ENCODE measurements around the gene PDSS1.

DNA sequence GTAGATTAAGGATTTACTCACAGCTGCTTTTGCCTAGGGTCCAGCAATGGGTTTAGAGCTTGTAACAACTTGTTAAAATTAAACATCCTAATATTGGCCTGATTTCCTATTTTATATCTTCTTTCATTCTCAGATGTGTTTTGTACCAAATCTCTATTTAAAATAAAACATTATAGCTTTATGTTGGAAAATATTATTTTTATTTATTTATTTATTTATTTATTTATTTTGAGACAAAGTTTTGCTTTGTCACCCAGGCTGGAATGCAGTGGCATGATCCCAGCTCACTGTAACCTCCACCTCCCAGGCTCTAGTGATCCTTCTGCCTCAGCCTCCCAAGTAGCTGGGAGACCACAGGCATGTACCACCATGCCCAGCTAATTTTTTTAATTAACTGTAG lies 17.9 kb upstream of the PDSS1 start:
- TF ChIP-seq POLR2A (IDR thresholded peaks at IDR 0.05) (no peak), POLR2AphosphoS5 (IDR thresholded peaks at IDR 0.05) (no peak), EP300 (IDR thresholded peaks at IDR 0.05) (no peak)
- TF ChIP-seq, protein P1, sequence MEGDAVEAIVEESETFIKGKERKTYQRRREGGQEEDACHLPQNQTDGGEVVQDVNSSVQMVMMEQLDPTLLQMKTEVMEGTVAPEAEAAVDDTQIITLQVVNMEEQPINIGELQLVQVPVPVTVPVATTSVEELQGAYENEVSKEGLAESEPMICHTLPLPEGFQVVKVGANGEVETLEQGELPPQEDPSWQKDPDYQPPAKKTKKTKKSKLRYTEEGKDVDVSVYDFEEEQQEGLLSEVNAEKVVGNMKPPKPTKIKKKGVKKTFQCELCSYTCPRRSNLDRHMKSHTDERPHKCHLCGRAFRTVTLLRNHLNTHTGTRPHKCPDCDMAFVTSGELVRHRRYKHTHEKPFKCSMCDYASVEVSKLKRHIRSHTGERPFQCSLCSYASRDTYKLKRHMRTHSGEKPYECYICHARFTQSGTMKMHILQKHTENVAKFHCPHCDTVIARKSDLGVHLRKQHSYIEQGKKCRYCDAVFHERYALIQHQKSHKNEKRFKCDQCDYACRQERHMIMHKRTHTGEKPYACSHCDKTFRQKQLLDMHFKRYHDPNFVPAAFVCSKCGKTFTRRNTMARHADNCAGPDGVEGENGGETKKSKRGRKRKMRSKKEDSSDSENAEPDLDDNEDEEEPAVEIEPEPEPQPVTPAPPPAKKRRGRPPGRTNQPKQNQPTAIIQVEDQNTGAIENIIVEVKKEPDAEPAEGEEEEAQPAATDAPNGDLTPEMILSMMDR (IDR thresholded peaks at IDR 0.05), result no peak

Data from stomach (tissue), 4 donors.